HG02981 (cell line): ENCODE results near the gene CABP4.
"Not testable (repeated sequence)": the region's sequence is repeated elsewhere in the genome, so short reads cannot be mapped to it uniquely, and the experiment has no call there.

Experiments used
- ATAC-seq: cut with Tn5 transposase; IDR thresholded peaks from one replicate; pipeline ENCODE4 v1.9.1; 2021; ENCODE audit warnings: mild to moderate bottlenecking, moderate library complexity; ENCODE audit not compliant: unreplicated experiment

CABP4 gene

DNA sequence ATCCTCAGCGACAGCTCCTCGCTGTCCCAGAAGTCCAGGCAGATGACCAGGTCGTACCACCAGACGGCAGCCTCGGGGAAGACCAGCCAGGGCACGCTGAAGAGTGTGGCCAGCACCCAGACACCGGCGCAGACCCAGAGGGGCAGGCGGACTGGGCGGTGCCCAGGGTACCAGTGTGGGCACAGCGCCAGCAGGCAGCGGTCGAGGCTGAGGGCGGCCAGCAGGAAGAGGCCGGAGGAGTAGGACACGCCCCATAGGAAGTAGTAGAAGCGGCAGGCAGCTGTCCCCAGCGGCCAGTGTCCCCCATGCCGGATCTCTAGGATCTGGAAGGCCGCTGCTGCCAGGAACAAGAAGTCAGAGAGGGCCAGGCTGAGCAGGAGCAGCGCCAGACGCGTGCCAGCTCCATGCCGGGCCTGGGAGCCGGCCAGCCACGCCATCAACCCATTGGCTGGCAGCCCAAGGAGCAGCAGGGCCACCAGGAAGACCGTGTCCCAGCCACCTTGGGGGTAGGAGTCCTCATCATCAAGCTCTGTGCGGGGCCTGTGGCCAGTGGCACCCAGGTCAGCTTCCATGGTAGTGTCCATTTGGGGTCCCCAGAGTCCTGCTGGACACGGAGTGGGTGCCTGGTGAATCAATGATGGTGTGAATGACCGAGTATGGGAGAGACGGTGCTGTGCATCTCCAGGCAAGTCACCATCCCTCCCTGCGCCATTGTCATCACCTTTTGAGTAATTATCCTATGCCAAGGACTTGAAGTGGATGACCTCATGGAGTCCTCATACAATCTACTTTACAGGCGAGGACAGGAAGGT lies 2.8 kb upstream of the CABP4 start, which contains the start of gene GPR152:
GPR152 (minus strand) TSS at position 589 of the 812 bp plus-strand sequence; CDS start at position 584, 5 bp downstream.
- ATAC-seq: no peak

DNA sequence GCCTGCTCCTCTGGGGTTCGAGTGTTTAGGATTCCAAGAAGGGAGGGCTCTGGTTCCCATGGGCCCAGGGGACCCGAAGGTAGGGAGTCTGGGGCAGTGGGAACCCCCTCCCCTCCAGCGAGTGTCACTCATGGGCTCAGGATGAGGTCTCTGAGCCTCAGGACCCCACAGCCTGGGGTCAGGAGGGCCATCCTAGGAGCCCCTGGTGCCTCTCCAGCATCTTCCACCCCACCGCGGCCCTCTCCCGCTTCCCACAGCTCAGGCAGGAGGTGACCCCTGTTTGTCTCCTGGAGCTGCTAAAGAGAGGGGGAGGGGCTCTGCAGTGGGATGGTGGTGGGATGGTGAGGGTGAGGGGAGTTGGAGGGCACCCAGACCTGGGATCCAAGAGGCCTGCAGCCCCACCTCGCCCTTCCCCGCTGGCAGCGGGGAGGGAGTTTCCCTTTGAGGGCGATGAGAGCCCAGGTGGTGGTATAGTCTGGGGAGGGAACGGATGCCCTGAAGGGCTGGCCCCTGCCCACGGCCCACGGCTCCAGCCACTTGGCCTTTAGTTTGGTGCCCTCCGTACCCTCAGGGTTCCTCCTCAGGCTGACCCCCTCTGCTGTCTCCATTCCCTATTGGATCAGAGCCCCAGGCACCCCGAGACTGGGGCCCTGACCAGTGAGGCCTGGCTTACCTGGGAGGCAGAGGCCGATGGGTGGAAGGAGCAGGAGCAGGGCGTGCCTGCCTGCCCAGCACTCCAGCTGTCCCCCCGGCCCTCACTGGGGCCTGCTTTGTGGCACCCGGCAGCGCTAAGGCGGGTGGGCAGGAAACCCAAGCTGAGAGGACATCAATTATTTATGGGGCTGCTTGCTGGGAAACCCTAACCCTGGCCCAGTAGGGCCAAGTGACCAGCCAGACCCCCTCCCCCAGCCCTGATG lies 1.1 kb upstream of the CABP4 start:
- no peak for ATAC-seq

DNA sequence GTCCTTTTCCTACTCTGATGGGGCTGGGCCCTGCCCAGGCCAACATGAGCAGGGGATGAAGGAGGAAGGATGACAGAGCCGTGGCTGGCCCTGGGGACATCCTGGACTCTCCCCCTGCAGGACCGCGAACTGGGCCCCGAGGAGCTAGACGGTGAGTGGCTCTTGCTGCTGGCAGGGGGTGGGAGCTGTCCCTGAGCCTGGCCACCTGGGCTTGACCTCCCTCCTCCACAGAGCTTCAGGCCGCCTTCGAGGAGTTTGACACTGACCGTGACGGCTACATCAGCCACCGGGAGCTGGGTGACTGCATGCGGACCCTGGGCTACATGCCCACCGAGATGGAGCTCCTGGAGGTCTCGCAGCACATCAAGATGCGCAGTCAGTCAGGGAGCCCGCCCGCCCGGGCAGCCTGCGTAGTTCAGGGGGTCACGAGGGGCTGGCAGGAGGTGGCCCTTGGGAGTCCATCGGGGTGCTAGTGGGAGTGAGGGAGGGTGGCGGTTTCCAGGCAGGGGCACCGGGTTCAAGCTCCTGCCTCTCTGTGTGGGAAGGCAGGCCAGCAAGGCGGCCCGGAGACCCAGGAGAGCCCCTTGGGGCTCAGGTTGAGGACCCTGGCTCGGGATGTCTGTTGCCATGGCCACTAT lies 1.0 kb downstream of the CABP4 start:
- ATAC-seq: no peak

DNA sequence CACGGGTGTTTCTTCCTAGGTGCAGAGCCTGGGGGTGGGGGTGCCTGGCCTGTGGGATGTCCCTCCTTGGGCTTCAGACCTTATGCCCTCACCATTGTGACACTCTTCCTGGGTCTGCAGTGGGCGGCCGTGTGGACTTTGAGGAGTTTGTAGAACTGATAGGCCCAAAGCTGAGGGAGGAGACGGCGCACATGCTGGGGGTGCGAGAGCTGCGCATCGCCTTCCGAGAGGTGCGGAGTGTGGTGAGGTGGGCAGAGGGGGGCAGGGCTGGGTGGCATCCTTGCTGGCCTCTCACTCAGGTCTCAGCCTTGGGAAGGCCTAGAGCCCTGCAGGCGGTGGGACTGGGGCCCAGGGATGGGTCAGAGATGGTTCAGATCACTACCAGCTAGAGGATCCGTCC lies 2.3 kb downstream of the CABP4 start:
- no peak for ATAC-seq

DNA sequence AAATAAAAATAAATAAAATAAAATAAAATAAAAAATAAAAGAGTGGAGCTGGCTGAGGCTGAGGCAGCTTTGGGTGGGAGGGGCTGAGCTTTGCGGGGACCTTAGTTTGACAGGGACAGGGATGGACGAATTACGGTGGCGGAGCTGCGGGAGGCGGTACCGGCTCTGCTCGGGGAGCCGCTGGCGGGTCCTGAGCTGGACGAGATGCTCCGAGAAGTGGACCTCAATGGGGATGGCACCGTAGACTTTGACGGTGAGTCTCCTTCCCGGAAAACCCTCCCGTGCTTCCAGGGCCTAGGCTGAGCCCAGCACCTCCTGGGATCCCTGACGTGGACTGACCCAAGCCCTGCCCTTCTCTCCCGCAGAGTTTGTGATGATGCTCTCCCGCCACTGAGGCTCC lies 3.1 kb downstream of the CABP4 start:
- ATAC-seq: no peak

DNA sequence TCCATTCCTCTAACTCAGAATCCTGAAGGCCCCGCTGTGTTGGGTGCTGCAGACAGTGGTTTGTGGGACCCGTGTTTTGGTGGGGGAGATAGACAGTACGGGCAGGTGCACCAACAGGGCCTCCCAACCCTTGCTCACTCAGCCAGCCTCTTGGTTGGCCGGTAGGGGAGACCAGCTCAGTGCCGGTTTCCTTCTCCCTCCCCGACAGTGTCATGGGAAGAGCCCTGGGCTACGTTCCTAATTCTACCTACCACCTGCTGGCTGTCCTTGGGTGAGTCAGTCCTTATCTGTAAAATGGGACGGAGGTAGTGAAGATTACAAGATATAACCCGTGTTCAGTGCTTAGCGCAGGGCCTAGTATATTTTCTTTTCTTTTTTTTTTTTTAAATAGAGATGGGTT lies 8.0 kb downstream of the CABP4 start:
- ATAC-seq: no peak

DNA sequence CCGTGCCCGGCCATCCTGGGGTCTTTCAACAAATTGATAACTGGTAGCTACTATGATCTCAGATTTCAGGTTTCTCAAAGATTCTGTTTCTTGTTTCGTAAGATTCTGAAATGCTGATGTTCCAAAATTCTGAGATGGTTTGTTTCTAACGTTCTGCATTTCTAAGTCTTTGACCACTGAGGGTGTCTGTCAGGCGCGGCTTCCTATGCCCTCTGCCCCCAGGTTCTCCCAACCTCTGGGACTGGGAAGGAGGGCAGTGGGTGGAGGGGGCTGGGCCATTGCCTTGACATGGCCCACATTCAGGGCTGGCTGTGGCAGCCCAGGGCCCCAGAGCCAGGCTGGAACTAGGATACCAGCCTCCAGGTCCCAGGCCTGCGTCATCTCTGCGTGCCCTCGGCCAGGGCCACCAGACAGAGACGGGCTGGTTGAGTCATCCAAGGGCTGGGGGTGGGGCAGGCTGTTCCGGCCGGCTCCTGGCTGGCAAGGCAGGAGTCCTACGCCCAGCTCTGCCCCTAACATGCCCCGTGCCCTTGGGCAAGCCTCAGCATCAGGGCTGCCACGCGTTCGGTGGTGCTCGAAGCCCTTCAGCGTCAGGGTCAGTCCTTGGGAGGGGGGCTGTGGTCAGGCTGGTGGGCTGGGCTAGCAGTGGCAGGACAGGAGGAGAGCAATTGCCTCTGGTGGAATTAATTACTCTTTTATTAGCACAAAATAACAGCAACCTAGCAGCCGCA lies 8.7 kb downstream of the CABP4 start:
- ATAC-seq: no peak

DNA sequence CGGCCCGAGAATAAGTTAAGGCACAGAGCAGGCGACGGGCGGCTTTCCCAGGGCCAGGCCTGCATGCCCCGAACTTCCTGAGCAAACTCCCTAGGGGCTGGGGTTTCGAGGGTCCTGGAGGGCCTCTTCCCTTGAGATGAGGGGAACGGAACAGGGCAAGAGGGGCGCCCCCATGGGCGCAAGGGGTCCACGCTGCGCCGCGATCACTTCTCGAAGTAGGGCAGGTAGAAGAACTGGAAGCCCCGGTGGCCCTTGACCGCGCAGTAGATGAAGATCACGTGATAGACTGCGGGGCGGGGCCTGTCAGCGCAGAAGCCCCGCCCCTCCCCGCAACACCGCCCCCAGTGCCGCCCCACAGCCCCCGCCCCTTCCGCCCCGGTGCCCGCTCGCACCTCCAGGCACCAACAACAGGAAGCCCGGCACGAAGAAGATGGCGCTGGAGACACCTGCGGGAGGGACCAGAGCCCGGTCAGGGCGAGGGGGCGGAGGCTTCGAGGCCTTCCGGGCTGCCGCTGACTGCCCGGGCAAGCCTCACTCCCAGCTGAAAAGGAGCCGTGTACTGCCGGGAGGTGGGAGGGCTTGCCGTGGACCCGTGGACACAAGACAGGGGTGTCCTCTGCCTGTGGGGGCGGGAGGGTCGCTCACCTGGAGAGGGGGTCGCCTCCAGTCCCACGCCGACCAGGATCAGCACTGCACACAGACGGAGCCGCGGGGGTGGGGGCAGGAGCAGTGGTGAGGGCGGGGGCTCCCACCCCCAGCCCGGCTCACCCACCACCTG lies 9.4 kb downstream of the CABP4 start:
- ATAC-seq: peak; percentile 51

DNA sequence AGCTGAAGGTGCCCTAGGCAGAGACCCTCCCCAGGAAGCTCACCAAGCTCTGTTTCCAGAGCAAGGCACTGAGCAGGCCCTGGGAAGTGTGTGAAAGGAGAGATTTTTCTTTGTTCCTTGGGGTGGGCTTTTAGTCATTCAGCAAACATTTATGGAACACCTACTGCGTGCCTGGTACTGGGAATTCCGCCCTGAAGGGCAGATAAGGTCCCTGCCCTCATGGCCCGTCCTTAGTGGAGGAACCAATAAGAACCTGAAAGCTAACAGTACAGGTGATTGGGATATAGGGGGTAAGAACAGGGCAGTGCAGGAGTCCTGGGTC lies 10.0 kb downstream of the CABP4 start:
- ATAC-seq: no peak

DNA sequence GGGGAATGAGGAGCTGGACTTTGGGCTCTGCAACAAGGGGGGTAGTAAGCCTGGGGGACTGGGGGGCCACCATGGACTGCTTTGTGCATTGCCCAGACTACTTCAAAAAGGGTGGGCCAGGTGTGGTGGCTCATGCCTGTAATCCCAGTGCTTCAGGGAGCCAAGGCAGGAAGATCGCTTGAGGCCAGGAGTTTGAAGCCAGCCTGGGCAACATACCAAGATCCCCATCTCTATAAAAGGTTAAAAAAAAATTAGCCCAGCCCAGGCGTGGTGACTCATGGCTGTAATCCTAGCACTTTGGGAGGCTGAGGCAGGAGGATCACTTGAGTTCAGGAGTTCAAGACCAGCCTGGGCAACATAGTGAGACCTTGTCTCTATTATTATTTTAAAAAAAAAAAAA lies 10.4 kb downstream of the CABP4 start:
- ATAC-seq: not testable (repeated sequence)

DNA sequence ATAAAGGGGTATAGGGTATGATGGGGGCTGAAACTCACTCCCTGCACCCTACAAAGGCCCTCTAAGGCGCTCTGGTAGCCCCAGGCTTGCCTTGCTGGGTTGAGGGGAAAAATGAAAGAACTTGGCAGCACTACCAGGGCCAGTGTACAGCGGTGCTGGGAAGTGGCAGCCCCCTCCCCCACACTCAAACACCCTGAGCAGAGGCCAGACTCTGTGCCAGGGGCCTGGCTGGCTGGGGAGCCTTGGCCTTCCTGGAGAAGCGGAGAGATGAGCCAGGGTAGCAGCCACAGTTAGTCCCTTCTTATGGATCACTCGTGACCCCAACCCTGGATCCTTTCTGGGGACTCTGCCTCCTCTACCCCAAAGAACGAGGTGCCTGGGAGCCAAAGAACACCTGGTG lies 11.2 kb downstream of the CABP4 start:
- ATAC-seq: no peak

DNA sequence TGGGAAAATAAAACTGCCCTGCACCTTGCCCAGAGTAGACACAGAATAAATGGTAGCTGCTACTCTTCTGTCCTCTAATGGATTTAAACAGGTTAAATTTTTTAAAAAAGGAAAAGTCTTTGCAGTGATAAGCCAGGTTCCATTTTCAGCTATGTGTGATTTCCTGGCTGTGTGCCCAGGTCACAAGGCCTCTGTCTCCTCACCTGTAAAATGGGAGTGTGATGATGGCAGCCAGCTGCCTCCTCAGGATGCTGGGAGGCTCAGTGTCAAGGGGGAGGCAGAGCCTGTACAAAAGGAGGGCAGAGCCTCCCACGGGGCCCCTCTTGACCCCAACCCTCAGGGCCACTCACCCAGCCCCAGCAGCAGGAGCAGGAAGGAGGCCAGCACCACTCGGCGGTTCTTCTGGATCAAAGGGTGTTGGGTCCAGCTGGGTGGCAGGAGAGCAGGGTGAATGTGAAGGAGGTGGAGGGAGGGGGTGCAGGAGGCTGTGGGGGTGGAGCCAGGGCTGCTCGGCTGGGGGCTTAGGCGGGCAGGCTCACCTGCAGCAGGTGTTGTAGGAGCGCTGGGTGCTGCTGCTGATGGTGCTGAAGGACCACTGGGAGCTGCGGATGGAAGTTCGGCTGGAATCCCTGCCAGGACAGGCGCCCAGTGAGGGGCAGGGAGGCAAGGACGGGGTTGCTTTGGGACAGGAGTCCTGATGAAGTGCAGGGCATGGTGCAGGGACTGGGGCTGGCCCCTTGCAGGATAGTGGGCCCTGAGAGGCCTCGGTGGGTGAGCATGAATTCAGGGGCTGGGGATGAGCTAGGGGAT lies 12.0 kb downstream of the CABP4 start:
- ATAC-seq: no peak

DNA sequence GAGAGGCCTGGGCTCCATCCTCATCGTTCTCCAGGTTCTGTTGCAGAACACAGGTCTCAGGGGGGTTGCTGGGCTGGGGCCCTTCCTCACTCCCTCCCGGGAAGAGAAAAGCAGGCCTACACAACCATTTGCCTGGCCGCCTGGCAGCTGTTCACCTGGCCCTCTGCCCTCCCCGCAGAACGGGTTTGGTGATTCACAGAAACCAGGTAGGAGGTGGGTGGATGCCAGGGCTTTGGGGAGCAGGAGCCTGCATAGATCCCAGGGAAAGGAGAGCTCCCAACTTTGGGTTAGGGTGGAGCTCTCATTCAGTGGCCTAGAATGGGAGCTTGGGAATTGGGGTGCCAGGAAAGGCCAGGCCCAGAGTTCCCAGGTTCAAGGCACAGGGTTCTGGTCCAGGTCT lies 12.9 kb downstream of the CABP4 start:
- no peak for ATAC-seq

DNA sequence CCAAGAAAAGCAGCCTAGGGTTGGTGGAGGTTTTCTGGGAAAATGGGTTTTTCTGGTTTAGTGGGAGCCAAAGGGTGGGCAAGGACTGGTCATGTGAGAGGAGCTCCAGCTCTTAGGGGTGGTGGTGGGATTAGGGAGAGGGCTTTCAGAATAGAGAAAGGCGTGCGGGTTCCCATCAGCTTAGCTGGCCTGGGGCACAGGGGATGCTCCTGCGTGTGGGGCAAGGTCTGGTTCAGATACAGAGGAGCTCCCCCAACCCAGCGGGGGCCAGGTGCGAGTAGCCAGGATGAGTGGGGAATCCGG lies 13.3 kb downstream of the CABP4 start:
- ATAC-seq: no peak

DNA sequence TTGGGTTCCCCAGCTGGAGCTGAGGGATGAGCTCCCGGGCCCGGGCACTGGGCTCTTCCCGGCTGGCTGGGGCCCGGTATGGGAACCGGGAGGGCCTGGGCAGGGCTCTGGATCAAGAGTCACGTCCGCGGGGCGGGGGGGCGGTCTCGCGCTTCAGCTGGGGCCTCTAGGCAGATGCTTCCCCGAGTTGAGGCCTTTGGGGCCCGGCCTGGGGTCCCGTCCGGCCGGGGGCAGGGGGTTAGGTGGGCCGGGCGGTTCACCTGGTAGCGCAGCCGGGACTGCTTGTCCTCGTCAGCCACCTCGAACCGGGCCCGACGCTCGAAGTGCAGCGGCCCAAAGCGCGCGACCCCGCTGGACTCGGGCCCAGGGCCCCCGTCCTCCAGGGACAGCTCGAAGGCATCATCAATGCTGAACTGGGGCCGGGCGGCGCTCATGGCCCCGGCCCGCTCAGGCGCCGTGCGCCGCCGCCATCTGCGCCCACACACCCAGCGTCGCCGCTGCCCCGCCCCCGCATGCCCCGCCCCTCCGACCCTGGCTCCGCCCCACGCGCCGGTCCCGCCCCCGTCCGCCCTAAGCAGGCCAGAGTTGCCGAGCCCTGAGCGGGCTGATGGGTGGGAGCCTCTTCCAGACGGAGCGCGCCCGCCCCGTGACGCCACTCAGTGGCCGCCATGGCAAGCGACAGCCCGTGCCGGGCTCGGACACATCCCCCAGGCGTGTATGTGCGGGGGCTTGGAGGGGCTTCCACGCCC lies 13.8 kb downstream of the CABP4 start, which contains the start of gene TMEM134:
TMEM134 (minus strand) TSS at position 493 of the 749 bp plus-strand sequence; CDS start at position 434, 59 bp downstream.
- peak; percentile 80 for ATAC-seq

DNA sequence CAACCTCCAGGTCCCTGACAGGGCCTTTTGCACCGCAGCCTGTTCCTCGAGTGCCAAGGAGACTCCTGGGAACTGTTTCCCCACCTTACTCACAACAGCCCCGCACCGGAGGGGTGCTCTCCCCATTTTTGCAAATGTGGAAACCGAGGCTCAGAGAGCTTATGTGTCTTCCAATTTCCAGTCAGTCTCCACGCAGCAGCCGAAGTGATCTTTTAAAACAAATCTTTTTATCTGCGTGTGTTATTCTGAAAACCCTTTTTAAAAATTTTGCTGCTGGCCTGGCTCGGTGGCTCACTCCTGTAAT lies 14.3 kb downstream of the CABP4 start:
- ATAC-seq: no peak

DNA sequence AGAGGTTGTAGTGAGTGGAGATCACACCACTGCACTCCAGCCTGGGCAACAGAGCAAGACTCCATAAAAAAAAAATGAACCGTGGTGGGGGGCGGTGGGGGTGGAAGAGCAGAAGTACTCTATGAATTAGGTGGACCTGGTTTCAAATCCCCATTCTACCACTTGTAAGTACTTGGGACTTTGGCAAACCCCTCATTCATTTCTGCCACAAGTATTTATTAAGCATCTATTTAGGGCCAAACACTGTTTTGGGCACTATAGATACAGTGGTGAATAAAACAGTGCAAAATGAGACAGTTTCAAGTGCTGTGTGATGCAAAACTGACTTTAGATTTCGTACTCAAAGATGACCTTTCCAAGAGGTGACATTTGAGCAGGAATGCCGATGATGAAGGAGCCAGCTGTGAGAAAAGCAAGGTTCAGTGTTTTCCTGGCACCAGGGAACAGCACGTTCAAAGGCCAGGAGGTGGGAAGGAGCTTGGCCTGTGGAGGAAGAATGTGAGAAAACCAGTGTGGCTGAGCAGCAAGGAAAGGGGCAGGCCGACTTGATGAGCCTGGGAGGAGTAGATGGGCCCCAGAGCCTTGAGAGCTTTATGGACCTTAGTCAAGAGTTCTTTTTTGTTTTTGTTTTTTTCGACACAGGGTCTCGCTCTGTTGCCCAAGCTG lies 15.3 kb downstream of the CABP4 start:
- ATAC-seq: no peak

DNA sequence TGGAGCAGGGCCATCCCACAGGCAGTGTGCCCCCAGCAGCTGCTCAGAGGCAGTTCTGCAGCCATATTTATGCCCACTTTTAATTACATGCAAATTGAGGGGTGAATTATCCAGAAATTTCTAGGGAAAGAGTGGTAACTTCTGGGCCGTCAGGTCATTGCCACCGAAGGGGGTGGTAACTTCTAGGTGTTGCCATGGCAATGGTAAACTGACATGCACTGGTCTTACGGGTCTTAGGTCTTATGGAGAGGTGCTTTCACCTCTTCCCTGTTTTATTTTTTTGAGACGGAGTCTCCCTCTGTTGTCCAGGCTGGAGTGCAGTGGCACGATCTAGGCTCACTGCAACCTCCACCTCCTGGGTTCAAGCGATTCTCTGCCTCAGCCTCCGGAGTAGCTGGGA lies 17.7 kb downstream of the CABP4 start:
- ATAC-seq: no peak
